Cardiac fibroblast (primary cell): ENCODE data around the gene DNM3.
A peak's percentile ranks its signal among the peaks of the same experiment; 100 is the strongest.

Source experiments
- DNase-seq, 2 donors: peaks; one replicate each; pipeline versions ENCODE4 v3.0.0 to v3.0.0-alpha.2; 2010; ENCODE audit warnings: low read depth in 2 of 2
- H3K4me3 ChIP-seq, 2 donors: replicated peaks in 1 of 2; 1 replicate in 1 of 2; 2 replicates in 1 of 2; pipeline ENCODE4 v1.5.1; 2011; ENCODE audit warnings: low read depth in 2 of 2, low read length in 2 of 2, mild to moderate bottlenecking in 2 of 2, moderate library complexity in 1 of 2
- TF ChIP-seq, protein P1 (sequence below): IDR thresholded peaks from one replicate; pipeline ENCODE4 v1.5.1; 2011; ENCODE audit warnings: low read depth, mild to moderate bottlenecking, low read length, inconsistent platforms

Gene DNM3

DNA sequence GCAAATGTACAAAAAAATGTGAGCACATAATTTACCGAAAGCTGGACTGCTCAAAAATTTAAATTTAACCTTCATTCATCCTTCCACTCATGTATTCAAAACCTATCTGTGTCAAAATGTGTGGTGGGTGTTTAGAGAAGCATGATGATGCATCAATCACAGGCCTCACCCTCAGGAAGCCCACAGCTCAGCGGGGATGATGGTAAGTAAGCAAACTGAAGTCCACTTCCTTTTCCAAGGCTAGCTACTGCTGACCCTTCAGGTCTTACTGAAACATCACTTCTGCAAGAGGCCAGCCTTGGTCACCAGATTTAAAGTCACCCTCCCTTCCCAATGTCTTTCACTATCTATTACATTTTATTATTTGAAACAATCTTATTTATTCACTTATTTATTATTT is 254.5 kb downstream of the DNM3 start:
- TF ChIP-seq, protein P1, sequence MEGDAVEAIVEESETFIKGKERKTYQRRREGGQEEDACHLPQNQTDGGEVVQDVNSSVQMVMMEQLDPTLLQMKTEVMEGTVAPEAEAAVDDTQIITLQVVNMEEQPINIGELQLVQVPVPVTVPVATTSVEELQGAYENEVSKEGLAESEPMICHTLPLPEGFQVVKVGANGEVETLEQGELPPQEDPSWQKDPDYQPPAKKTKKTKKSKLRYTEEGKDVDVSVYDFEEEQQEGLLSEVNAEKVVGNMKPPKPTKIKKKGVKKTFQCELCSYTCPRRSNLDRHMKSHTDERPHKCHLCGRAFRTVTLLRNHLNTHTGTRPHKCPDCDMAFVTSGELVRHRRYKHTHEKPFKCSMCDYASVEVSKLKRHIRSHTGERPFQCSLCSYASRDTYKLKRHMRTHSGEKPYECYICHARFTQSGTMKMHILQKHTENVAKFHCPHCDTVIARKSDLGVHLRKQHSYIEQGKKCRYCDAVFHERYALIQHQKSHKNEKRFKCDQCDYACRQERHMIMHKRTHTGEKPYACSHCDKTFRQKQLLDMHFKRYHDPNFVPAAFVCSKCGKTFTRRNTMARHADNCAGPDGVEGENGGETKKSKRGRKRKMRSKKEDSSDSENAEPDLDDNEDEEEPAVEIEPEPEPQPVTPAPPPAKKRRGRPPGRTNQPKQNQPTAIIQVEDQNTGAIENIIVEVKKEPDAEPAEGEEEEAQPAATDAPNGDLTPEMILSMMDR: no peak
- DNase-seq: no peak
- no peak overlapping the region for H3K4me3 ChIP-seq

DNA sequence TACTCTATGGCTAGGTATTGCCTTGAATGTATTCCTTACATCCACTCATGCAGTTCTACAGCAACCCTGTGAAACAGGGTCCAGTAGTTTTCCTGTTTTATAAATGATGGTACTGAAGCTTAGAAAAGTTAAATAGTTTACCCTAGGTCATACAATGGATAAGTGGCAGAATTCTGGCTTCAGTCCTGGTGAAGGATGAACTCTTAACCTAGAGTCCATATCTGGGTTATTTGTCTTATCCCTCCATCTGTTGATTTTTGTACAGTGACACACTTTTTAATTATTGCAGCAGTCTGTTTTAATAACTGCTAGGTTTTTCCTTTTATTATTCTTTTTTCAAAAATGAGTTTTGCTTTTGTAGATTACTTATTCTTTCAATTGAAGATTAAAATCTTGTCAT is 263.9 kb downstream of the DNM3 start:
- no peak for DNase-seq
- H3K4me3 ChIP-seq: no peak overlapping the region
- TF ChIP-seq, protein P1: no peak

DNA sequence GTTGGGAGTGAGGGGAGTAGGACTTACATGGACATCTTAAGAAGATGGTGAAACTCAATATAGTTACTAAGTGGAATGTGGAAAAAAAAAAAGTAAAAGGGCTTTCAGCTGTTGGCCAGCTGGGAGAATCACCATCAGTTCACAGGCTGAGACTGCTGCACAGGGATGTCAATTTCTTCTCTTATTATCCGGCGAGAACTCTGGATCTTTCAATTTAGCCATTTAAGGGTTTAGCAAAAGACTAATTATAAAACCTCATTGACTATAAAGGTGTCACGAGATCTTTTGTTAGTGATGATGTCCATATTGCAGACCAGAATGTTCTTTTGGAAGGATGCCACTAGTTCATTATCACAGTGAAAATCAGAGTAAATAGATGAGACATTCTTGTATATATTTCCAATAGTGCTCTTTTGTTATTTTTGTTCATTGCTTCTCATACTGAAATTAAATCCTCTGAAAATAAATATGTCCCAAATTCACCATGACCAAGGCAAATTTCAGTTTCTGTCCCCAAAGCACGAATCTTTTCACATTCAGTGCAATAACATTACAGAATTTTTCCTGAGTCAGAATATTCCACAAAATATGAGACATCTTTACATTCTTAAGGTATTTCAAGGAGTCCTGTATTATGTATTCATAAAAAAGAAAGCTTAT is 266.1 kb downstream of the DNM3 start:
- H3K4me3 ChIP-seq: no peak overlapping the region
- TF ChIP-seq, protein P1: no peak

DNA sequence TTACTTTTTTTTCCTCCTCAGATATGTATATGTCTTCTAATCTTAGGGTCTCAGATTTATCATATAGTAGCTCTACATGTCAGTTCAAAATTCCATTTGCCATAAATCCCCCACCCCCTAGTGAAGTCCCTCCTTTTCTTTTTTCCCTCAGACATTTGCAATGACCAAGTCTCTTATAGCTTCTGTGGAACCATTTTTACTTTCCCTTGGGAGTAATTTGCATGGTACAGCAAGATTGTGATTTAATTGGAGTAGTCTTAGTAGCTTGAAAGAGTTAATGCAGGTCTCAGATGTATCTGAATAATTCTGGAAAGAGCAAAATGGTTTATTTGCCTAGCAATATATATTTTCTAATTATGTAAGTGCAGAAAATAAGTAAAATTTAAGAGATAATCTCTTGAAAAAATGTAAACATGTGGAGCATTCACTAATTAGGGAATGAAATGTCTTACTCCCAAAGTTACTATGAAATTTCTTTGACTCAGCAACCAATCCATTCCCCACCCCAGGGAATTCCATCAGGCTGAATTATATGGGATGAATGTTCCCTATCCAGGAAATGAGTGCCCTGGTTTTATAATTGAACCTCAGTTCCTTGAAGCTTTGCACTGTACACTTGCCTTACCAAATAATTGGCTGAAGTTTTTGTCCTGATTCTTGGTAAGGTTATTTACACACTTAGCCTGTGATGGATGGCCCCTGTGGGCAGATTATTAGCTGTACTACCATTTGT is 267.0 kb downstream of the DNM3 start:
- no peak overlapping the region for H3K4me3 ChIP-seq
- no peak for DNase-seq
- TF ChIP-seq, protein P1: no peak

More for the DNA sequence above, 266.1 kb downstream of the DNM3 start:
- DNase-seq: peak in 1 of 2 donors; percentile 35

DNA sequence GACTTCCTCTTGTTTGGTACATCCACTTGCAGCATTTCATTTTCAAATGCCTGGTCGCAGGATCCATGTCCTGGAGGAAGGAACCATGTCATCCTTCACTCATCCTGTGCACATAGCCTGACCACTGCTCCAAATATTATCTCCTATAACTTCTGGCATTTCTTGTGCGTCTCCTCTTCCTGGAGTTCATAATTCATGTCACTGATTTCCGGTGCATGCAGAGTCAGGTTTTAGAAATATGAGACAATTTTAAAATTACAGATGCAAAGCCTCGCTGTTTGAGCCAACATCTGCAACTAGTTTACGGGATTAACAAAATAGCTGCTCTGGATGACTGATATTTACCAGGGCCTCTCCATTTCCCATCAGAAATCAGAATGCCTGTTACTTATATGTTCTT is 268.1 kb downstream of the DNM3 start:
- DNase-seq: peak in 1 of 2 donors; percentile 28
- H3K4me3 ChIP-seq: no peak overlapping the region
- TF ChIP-seq, protein P1: no peak

DNA sequence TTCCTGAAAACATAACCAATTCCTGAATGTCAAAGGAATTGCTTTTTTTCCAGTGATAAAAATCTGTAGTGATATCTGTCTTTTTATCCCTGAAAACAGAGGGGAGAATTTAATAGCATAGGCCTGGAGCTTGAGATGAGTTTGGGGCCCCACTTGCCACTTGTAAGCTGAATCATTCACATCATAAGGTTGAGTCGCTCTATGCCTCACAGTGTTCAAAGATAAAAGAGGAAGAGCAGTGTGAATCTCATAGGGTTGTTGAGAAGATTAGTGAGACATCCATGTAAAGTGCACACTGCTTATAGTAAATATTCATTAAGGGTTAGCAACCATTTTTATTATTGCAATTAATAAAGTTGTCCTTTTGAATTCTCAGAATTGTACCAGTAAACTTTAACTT is 271.3 kb downstream of the DNM3 start:
- no peak overlapping the region for H3K4me3 ChIP-seq
- TF ChIP-seq, protein P1: no peak
- DNase-seq: no peak
